Panc1 (cell line): ENCODE results near the gene PRXL2B.

Source experiments
- CTCF ChIP-seq: fragments of 450-650 bp; IDR thresholded peaks from 2 replicates; pipeline ENCODE4 v1.5.1; 2017; ENCODE audit warnings: mild to moderate bottlenecking
- POLR2AphosphoS5 ChIP-seq: IDR thresholded peaks from 2 replicates; pipeline ENCODE4 v1.6.1; 2012; ENCODE audit warnings: mild to moderate bottlenecking, low read depth, low read length, moderate library complexity
- REST ChIP-seq, 2 experiments: IDR thresholded peaks; 2 replicates each; pipeline ENCODE4 v1.6.1; 2011 to 2012; ENCODE audit warnings: low read depth in 2 of 2, control low read depth in 1 of 2, low read length in 1 of 2, mild to moderate bottlenecking in 1 of 2, moderate library complexity in 1 of 2; ENCODE audit not compliant: insufficient read depth in 1 of 2
- SIN3A ChIP-seq: IDR thresholded peaks from 2 replicates; pipeline ENCODE4 v1.6.1; 2012; ENCODE audit warnings: low read depth, mild to moderate bottlenecking, low read length, moderate library complexity, borderline replicate concordance; ENCODE audit not compliant: insufficient read depth
- TCF7L2 ChIP-seq: IDR thresholded peaks from 2 replicates; pipeline ENCODE4 v1.6.1; 2011; ENCODE audit warnings: mild to moderate bottlenecking, low read depth, low read length, inconsistent platforms

- TF ChIP-seq POLR2AphosphoS5, result no peak
- no peak for TF ChIP-seq CTCF
- no peak for TF ChIP-seq SIN3A
- no peak for TF ChIP-seq REST (IDR thresholded peaks at IDR 0.05; ENCODE audit: insufficient read depth in 1 of 2, low read depth in 2 of 2, low read length in 1 of 2)
- TF ChIP-seq TCF7L2, result no peak
Measured at GRCh38 chr1:2541619-2542245, 44.8 kb upstream of the PRXL2B start.
